Erythroblast (primary cell): ENCODE measurements around the gene P4HTM.
A peak's percentile ranks its signal among the peaks of the same experiment; 100 is the strongest.

Source experiments
- GATA1 ChIP-seq: IDR thresholded peaks from 2 replicates; pipeline ENCODE4 v1.6.1; 2011; ENCODE audit warnings: low read depth, mild to moderate bottlenecking, control low read depth, low read length, moderate library complexity
- POLR2A ChIP-seq: IDR thresholded peaks from 2 replicates; pipeline ENCODE4 v1.6.1; 2011; ENCODE audit warnings: mild to moderate bottlenecking, low read length

DNA sequence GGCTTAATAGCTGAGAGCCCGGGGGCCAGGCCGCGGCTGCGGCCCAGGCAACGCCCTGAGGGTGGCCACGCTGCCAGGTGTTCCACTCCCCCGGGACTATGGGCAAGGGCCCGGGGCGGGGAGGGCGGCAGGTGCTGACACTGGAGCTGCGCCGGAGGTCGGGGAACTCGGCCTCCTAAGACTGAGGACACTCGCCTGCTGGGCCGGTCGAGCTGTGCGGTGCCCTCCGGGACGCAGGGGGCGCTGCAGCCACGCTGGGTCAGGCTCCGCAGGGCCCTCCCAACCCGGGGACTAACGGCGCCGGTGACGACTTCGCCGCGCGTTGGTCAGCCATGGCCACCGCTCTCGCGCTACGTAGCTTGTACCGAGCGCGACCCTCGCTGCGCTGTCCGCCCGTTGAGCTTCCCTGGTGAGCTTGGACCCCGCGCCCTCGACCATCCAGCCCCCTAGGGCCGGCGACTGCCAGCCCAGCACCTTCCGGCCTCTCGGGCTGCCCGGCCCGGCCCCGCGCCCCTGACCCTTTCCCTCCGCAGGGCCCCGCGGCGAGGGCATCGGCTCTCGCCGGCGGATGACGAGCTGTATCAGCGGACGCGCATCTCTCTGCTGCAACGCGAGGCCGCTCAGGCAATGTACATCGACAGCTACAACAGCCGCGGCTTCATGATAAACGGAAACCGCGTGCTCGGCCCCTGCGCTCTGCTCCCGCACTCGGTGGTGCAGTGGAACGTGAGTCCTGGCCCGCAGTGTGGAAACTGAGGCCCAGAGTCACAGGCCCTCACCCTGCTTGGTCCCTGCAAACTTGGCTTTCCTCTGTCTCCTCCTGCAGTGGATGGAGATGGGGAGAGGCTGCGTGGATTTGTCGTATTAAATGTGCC, 32.0 kb downstream of the P4HTM start, which contains the start of gene NDUFAF3:
- peak; percentile 80 for TF ChIP-seq POLR2A
- no peak for TF ChIP-seq GATA1
